Embryonic facial prominence (tissue), 1 donor: ENCODE measurements around the gene U2AF2.

Experiments
- DNase-seq: peaks from one replicate; pipeline ENCODE4 v3.0.0-alpha.2; 2016; ENCODE audit errors: extremely low spot score

Gene U2AF2

GRCh38 chr19:55689411-55690108, 34.7 kb downstream of the U2AF2 start:
- DNase-seq: no peak

GRCh38 chr19:55690109-55690768, 35.4 kb downstream of the U2AF2 start:
- DNase-seq: no peak

GRCh38 chr19:55690769-55691545, 36.1 kb downstream of the U2AF2 start:
- DNase-seq: no peak

GRCh38 chr19:55691561-55692481, 37.0 kb downstream of the U2AF2 start:
- no peak for DNase-seq

- no peak for DNase-seq
Observed at GRCh38 chr19:55692681-55693081, 37.8 kb downstream of the U2AF2 start.

- DNase-seq: no peak
Observed at GRCh38 chr19:55693336-55693974, 38.6 kb downstream of the U2AF2 start.

- DNase-seq: no peak
Observed at GRCh38 chr19:55694241-55694655, 39.4 kb downstream of the U2AF2 start.

- DNase-seq: no peak
Observed at GRCh38 chr19:55694656-55695491, 40.0 kb downstream of the U2AF2 start.

- DNase-seq: no peak
Observed at GRCh38 chr19:55695511-55696290, 40.9 kb downstream of the U2AF2 start.

- DNase-seq: no peak
Observed at GRCh38 chr19:55696301-55697068, 41.6 kb downstream of the U2AF2 start.

- DNase-seq: no peak
Observed at GRCh38 chr19:55697069-55697440, 42.2 kb downstream of the U2AF2 start.

GRCh38 chr19:55697698-55698097, 42.9 kb downstream of the U2AF2 start:
- DNase-seq: no peak

GRCh38 chr19:55698256-55698655, 43.4 kb downstream of the U2AF2 start:
- DNase-seq: no peak

GRCh38 chr19:55699221-55699620, 44.4 kb downstream of the U2AF2 start:
- DNase-seq: no peak

GRCh38 chr19:55700813-55701212, 46.0 kb downstream of the U2AF2 start:
- no peak for DNase-seq

GRCh38 chr19:55702131-55702627, 47.3 kb downstream of the U2AF2 start:
- no peak for DNase-seq

- no peak for DNase-seq
Observed at GRCh38 chr19:55703790-55704215, 49.0 kb downstream of the U2AF2 start.

GRCh38 chr19:55704494-55705245, 49.8 kb downstream of the U2AF2 start:
- no peak for DNase-seq
